H1 (cell line): ENCODE data around the gene ZFAND6. TPM values are rescaled to one million over a fixed set of nuclear protein-coding genes. Genes with fewer than 3 reads are reported as not detected.
A peak's percentile ranks its signal among the peaks of the same experiment; 100 is the strongest.

Source experiments
- POLR2A ChIP-seq, 2 experiments: IDR thresholded peaks; 1 replicate in 1 of 2; 2 replicates in 1 of 2; pipeline ENCODE4 v1.6.1; 2011; ENCODE audit warnings: low read depth in 2 of 2, low read length in 2 of 2, mild to moderate bottlenecking in 2 of 2; ENCODE audit errors: control extremely low read depth in 1 of 2
- RAD21 ChIP-seq, 2 experiments: IDR thresholded peaks in 1 of 2; conservative IDR thresholded peaks in 1 of 2; 2 replicates each; pipeline ENCODE4 v1.6.1; 2011; ENCODE audit warnings: low read depth in 2 of 2, low read length in 2 of 2, improper control_type of control experiment in 1 of 2, inconsistent platforms in 1 of 2, mild to moderate bottlenecking in 1 of 2, moderate library complexity in 1 of 2
- SIN3A ChIP-seq, 2 experiments: IDR thresholded peaks in 1 of 2; conservative IDR thresholded peaks in 1 of 2; 2 replicates each; pipeline ENCODE4 v1.6.1; 2011 to 2012; ENCODE audit warnings: low read length in 2 of 2, improper control_type of control experiment in 1 of 2, low read depth in 1 of 2, mild to moderate bottlenecking in 1 of 2
- SP2 ChIP-seq: IDR thresholded peaks from 2 replicates; pipeline ENCODE4 v1.6.1; 2012; ENCODE audit warnings: mild to moderate bottlenecking, low read length, inconsistent platforms
- polyA plus RNA-seq, 7 experiments: library from polyadenylated mRNA; depleted of rRNA in 3 of 7; stranded (reverse) in 5 of 7; unstranded in 2 of 7; fragments of >200 nt in 5 of 7; fragments of 200-250 nt in 2 of 7; gene quantifications; 1 replicate in 5 of 7; 2 replicates in 1 of 7; 4 replicates in 1 of 7; pipeline versions ENCODE4 v1.2.1 to v1.2.3, GENCODE V29; 2011 to 2013; ENCODE audit warnings: missing spikeins in 2 of 7, mixed read lengths in 2 of 7
- total RNA-seq: library from RNA; stranded (reverse); fragmentation: NEBNext Ultra II Directional; extraction: Animal tissue kit (Norgen Biotek cat#: 25700); gene quantifications from 2 replicates; pipeline ENCODE4 v1.2.1, GENCODE V29; 2021

The ZFAND6 gene
- total and polyA plus RNA-seq, 2 of the 8 experiments (the other 6 are each of a cell fraction or from before 2014, with no cell fraction given): 136 to 237 TPM

DNA sequence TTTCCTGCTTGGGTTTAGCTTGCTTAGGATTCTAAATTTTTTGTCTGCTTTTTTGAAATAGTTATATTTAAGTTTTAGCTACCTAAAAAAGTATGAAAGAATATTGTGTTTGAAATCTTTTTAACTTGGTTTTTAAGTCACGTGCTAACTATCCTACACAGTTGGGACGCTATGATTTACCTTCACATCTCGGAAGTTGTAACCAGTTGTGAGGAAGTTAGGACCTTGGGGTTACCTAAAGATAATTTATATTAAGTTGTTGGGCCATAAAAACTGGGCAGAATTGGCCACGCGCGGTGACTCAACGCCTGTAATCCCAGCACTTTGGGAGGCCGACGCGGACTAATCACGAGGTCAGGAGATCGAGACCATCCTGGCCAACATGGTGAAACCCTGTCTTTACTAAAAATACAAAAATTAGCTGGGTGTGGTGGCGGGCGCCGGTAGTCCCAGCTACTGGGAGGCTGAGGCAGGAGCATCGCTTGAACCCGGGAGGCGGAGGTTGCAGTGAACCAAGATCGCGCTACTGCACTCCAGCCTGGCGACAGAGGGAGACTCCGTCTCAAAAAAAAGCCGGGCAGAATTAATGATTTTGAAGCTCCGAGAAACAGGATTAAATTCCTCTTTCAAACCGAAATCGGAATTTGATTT is 1.0 kb downstream of the ZFAND6 start (continued):
- TF ChIP-seq RAD21 (IDR thresholded peaks at IDR 0.05 in 1 of 2, conservative IDR thresholded peaks at IDR 0.05 in 1 of 2; ENCODE audit: low read depth in 2 of 2, low read length in 2 of 2) (peak; percentile 7 to 33; a peak in 1 of 4 replicates), POLR2A (IDR thresholded peaks at IDR 0.05; ENCODE audit: control extremely low read depth in 1 of 2, low read depth in 2 of 2, low read length in 2 of 2) (no peak), SIN3A (conservative IDR thresholded peaks at IDR 0.05 in 1 of 2, IDR thresholded peaks at IDR 0.05 in 1 of 2; ENCODE audit: low read depth in 1 of 2, low read length in 2 of 2) (no peak), SP2 (no peak)
